ENCODE data around the gene DRC3.

Gene DRC3

GRCh38 chr17:17979778-17980177, 7.1 kb downstream of the DRC3 start:
- ChIA-PET POLR2A (no interaction called here), CTCF (interaction anchor here (0.7 kb wide), 2 partner anchors 12 to 36 kb away, joined by 4 read pairs; no protein-coding TSS in a partner anchor)
- DNase-seq (ENCODE audit: extremely low spot score): no peak
- no peak for TF ChIP-seq ELF4 (IDR thresholded peaks at IDR 0.05)
- no peak for TF ChIP-seq L3MBTL2 (conservative IDR thresholded peaks at IDR 0.05)
- no peak for TF ChIP-seq LEF1 (IDR thresholded peaks at IDR 0.05; ENCODE audit: borderline replicate concordance)
- TF ChIP-seq, protein P1, sequence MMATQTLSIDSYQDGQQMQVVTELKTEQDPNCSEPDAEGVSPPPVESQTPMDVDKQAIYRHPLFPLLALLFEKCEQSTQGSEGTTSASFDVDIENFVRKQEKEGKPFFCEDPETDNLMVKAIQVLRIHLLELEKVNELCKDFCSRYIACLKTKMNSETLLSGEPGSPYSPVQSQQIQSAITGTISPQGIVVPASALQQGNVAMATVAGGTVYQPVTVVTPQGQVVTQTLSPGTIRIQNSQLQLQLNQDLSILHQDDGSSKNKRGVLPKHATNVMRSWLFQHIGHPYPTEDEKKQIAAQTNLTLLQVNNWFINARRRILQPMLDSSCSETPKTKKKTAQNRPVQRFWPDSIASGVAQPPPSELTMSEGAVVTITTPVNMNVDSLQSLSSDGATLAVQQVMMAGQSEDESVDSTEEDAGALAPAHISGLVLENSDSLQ (IDR thresholded peaks at IDR 0.05): no peak
- TF ChIP-seq SP1 (IDR thresholded peaks at IDR 0.05): no peak
- no peak for TF ChIP-seq FOXA1 (IDR thresholded peaks at IDR 0.05)

GRCh38 chr17:17981330-17981729, 8.7 kb downstream of the DRC3 start:
- DNase-seq (ENCODE audit: extremely low spot score): no peak
- POLR2A ChIA-PET: interaction anchor here (1.2 kb wide), 1 partner anchor 9 kb away, joined by 5 read pairs; the partner anchor contains the start of genes DRC3 and TOM1L2
- CTCF ChIA-PET: no interaction called here
- TF ChIP-seq BHLHE40 (IDR thresholded peaks at IDR 0.05; ENCODE audit: borderline replicate concordance) (no peak), FOXM1 (IDR thresholded peaks at IDR 0.05; ENCODE audit: borderline replicate concordance) (no peak), L3MBTL2 (conservative IDR thresholded peaks at IDR 0.05) (no peak), LEF1 (IDR thresholded peaks at IDR 0.05; ENCODE audit: borderline replicate concordance) (no peak)
- TF ChIP-seq, protein P1 (IDR thresholded peaks at IDR 0.05): no peak

DNA sequence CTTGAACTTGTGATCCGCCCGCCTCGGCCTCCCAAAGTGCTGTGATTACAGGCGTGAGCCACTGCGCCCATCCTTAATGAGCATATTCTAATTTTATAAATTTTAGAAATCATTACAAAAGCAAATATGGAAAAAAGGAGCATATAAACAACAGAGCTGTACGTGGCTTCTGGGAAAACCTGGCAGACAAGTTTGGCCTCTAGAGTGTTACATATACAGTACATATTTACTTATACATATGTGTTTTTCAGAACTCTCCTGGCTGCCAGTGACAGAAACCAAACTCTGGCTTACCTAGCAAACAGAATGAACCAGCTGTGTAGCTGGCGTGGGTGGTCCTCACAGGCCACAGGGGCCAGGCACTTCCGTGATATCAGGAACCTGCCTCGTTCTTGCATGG, 10.1 kb downstream of the DRC3 start:
- CTCF ChIA-PET: interaction anchor here (1.2 kb wide), 1 partner anchor 46 kb away, joined by 3 read pairs; no protein-coding TSS in a partner anchor
- TF ChIP-seq FOXK2 (IDR thresholded peaks at IDR 0.05) (no peak), ZNF384 (IDR thresholded peaks at IDR 0.05) (no peak), BHLHE40 (IDR thresholded peaks at IDR 0.05; ENCODE audit: borderline replicate concordance) (no peak), FOXM1 (IDR thresholded peaks at IDR 0.05; ENCODE audit: borderline replicate concordance) (no peak), ELF4 (IDR thresholded peaks at IDR 0.05) (no peak)
- POLR2A ChIA-PET: interaction anchor here (3.6 kb wide), 1 partner anchor 10 kb away, joined by 16 read pairs; the partner anchor contains the start of genes DRC3 and TOM1L2
- DNase-seq (ENCODE audit: extremely low spot score): no peak

GRCh38 chr17:17983376-17983775, 10.7 kb downstream of the DRC3 start:
- ChIA-PET CTCF (interaction anchor here (0.6 to 1.2 kb wide), 2 partner anchors 46 to 201 kb away, joined by 3 read pairs; no protein-coding TSS in a partner anchor), POLR2A (interaction anchor here (3.6 kb wide), 1 partner anchor 10 kb away, joined by 16 read pairs; the partner anchor contains the start of genes DRC3 and TOM1L2)
- TF ChIP-seq FOXM1 (IDR thresholded peaks at IDR 0.05; ENCODE audit: borderline replicate concordance) (no peak), ZNF384 (IDR thresholded peaks at IDR 0.05) (no peak), FOXK2 (IDR thresholded peaks at IDR 0.05) (no peak), SUZ12 (IDR thresholded peaks at IDR 0.05) (no peak), BHLHE40 (IDR thresholded peaks at IDR 0.05; ENCODE audit: borderline replicate concordance) (no peak), LEF1 (IDR thresholded peaks at IDR 0.05; ENCODE audit: borderline replicate concordance) (no peak), ARNT (IDR thresholded peaks at IDR 0.05) (no peak), ELF4 (IDR thresholded peaks at IDR 0.05) (no peak), CTBP1 (IDR thresholded peaks at IDR 0.05; ENCODE audit: borderline replicate concordance) (no peak), HDGF (IDR thresholded peaks at IDR 0.05; ENCODE audit: borderline replicate concordance) (no peak), SP1 (IDR thresholded peaks at IDR 0.05) (no peak)
- TF ChIP-seq, protein P1 (IDR thresholded peaks at IDR 0.05): no peak
- DNase-seq (ENCODE audit: extremely low spot score): no peak

DNA sequence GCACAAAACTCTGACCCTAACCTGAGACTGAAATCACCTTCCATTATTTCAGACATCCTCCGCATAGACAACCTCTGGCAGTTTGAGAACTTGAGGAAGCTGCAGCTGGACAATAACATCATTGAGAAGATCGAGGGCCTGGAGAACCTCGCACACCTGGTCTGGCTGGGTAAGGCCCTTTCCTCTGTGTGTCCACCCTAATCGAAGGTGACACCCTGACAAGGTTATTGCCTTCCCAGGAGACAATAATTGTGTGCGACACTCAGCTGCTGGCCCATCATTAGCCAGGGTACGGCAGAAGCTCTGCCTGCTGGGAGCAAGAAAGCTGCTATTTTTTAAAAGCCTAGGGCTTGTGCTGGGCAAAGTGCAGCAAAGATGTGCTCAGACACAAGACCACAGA, 11.1 kb downstream of the DRC3 start:
- TF ChIP-seq FOXM1 (IDR thresholded peaks at IDR 0.05; ENCODE audit: borderline replicate concordance) (no peak), ZNF384 (IDR thresholded peaks at IDR 0.05) (no peak), FOXK2 (IDR thresholded peaks at IDR 0.05) (no peak), TARDBP (IDR thresholded peaks at IDR 0.05) (no peak), FOXA1 (IDR thresholded peaks at IDR 0.05) (no peak), ARNT (IDR thresholded peaks at IDR 0.05) (no peak), ELF4 (IDR thresholded peaks at IDR 0.05) (no peak), BHLHE40 (IDR thresholded peaks at IDR 0.05; ENCODE audit: borderline replicate concordance) (no peak), LEF1 (IDR thresholded peaks at IDR 0.05; ENCODE audit: borderline replicate concordance) (no peak), SUZ12 (IDR thresholded peaks at IDR 0.05) (no peak), L3MBTL2 (conservative IDR thresholded peaks at IDR 0.05) (no peak), HDGF (IDR thresholded peaks at IDR 0.05; ENCODE audit: borderline replicate concordance) (no peak), CTBP1 (IDR thresholded peaks at IDR 0.05; ENCODE audit: borderline replicate concordance) (no peak), SP1 (IDR thresholded peaks at IDR 0.05) (no peak), NFRKB (IDR thresholded peaks at IDR 0.05) (no peak)
- TF ChIP-seq, protein P1 (IDR thresholded peaks at IDR 0.05): no peak
- ChIA-PET CTCF (interaction anchor here (0.6 to 1.2 kb wide), 2 partner anchors 45 to 201 kb away, joined by 3 read pairs; no protein-coding TSS in a partner anchor), POLR2A (interaction anchor here (3.6 kb wide), 1 partner anchor 11 kb away, joined by 16 read pairs; the partner anchor contains the start of genes DRC3 and TOM1L2)

DNA sequence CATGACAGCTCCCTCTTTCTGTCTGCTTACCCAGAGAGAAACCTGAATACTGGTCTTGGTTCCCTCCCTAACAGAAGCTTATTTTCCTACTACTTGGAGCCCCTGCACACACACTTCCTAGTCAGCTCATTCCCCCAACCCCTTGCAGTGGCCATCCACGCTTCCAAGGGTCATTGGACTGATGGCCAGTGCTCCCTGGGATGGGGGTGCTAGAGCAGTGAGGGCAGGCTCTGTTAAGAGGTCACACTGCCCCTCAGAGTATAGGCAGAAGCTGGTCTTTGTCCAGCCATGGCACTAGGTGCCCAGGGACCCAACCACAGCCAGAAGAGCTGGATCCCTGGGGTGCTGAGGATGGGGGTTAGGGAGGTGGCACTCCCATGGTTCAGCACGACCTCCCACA, 12.5 kb downstream of the DRC3 start:
- ChIA-PET CTCF (interaction anchor here (1.0 to 1.2 kb wide), 3 partner anchors 17 to 97 kb away, joined by 3 read pairs; no protein-coding TSS in a partner anchor), POLR2A (interaction anchor here (0.6 to 3.6 kb wide), 3 partner anchors 12 to 50 kb away, joined by 3 to 16 read pairs (median 3); partner anchors contain the start of genes DRC3 and TOM1L2)
- TF ChIP-seq BHLHE40 (IDR thresholded peaks at IDR 0.05; ENCODE audit: borderline replicate concordance) (no peak), L3MBTL2 (conservative IDR thresholded peaks at IDR 0.05) (no peak), SP1 (IDR thresholded peaks at IDR 0.05) (no peak), HDGF (IDR thresholded peaks at IDR 0.05; ENCODE audit: borderline replicate concordance) (no peak), FOXM1 (IDR thresholded peaks at IDR 0.05; ENCODE audit: borderline replicate concordance) (no peak), SUZ12 (IDR thresholded peaks at IDR 0.05) (no peak), TARDBP (IDR thresholded peaks at IDR 0.05) (no peak), CTBP1 (IDR thresholded peaks at IDR 0.05; ENCODE audit: borderline replicate concordance) (no peak), FOXK2 (IDR thresholded peaks at IDR 0.05) (no peak), LEF1 (IDR thresholded peaks at IDR 0.05; ENCODE audit: borderline replicate concordance) (no peak), ZNF384 (IDR thresholded peaks at IDR 0.05) (no peak), ELF4 (IDR thresholded peaks at IDR 0.05) (no peak), ARNT (IDR thresholded peaks at IDR 0.05) (no peak), NFRKB (IDR thresholded peaks at IDR 0.05) (no peak), FOXA1 (IDR thresholded peaks at IDR 0.05) (no peak)
- TF ChIP-seq, protein P1 (IDR thresholded peaks at IDR 0.05): no peak
- no peak for DNase-seq (ENCODE audit: extremely low spot score)

More for the DNA sequence above, 11.1 kb downstream of the DRC3 start:
- no peak for DNase-seq (ENCODE audit: extremely low spot score)

All from HEK293T (cell line).